GM18502 (cell line): ENCODE results near the gene PSMG4.

Source experiments
- ATAC-seq: cut with Tn5 transposase; IDR thresholded peaks from one replicate; pipeline ENCODE4 v1.9.1; 2021; ENCODE audit warnings: mild to moderate bottlenecking; ENCODE audit not compliant: unreplicated experiment, poor library complexity

PSMG4 gene, protein sequence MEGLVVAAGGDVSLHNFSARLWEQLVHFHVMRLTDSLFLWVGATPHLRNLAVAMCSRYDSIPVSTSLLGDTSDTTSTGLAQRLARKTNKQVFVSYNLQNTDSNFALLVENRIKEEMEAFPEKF

DNA sequence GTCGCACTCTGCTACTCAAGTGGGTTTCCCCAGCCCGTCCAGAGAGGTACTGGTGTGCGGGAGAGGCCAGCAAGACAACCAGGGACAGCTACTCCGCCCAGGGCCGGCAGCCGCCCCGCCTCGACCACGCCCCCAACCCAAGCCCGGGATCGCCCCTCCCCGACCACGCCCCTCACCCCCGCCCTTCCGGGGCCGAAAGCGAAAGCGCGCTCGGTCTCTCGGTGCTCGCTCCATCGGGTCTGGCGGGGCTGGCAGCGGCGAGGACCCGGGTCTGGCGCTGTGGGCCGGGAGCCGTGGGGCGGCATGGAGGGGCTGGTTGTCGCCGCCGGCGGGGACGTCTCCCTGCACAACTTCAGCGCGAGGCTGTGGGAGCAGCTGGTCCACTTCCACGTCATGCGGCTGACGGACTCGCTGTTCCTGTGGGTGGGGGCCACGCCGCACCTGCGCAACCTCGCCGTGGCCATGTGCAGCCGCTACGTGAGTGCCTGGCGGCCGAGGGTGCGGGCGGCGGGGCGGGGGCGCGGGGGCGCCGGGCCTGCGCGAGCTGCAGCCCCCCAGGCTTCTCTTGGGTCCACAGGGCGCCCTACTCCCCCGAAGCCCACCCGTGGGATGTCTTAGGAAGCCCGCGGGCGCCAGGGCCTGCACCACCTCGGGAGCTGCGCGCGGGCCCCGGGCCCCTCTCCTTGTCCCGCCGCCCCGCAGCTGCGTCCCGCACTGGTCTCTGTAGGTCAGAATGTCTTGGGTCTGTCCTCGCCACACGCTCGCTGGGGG is at the start of gene PSMG4:
TSS of gene PSMG4 (plus strand) at position 228 of the 771 bp plus-strand sequence. CDS start at position 304, 76 bp downstream.
- peak; percentile 80 for ATAC-seq

DNA sequence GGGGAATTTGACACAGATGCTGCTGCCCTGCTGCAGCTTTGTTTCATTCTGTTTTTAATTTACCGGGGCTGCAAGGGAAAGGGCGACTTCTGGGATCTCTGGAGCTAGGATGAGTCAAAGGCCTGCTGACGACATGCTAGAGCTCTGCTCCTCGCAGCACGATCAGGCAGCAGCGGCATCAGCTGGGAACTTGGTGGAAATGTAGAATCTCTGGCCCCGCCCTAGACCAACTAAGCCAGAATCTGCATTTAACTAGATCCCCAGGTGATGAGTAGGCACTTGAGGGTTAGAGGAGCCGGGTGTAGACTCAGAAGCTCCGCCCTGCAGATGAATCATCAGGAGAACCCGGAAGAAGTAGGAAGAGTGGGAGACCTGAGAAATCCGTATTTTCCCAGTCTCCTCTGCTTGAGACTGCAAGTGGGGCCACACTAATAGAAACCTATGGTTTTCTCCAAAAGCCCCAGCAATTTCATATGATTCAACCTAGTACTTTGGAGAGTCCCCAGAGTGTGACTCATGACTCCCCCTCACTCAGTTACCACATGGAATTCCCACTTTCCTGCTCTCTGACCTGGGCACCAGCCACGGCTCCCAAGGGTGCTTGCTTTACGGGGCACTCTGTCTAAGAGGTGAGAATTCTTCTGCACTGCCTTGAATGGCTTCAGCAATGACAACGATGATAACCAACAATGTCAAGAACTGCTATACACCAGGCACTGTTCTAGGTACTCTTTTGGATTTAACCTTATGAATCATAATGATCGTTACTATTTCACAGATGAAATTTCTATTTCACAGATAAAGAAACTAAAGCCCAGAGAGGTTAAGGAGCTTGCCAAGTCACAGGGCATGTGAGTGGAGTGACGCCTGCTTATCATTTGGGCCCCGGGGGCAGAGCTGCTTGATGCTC is 49.4 kb upstream of the PSMG4 start:
- peak; percentile 67 for ATAC-seq

DNA sequence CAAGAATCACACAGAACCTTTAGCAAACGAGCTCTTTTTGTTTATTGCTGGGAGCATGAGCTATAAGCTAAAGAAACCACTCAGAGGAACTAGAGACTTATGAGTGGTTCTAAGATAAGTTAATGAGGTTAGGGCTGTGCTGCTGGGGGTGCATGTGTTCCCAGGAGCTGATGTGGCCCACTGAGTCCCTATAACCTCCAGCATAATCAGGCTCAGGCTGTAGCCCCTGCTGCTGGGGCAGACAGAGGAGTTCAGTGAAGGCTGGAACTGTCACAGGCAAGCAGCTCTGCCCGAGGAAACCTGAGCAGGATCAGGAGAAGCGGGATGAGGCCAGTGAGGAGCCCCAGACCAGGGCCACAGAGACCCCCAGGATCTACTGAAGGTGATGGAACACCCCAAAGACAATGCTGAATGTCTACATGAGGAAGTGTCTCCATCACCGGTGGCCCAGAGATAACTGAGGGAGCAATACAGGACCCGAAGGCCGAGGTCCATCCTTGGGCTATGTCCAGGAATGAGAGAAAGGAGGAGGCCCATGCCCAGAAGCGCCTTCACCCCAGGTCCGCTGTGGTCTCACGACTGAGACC is 48.6 kb upstream of the PSMG4 start:
- ATAC-seq = peak; percentile 20

DNA sequence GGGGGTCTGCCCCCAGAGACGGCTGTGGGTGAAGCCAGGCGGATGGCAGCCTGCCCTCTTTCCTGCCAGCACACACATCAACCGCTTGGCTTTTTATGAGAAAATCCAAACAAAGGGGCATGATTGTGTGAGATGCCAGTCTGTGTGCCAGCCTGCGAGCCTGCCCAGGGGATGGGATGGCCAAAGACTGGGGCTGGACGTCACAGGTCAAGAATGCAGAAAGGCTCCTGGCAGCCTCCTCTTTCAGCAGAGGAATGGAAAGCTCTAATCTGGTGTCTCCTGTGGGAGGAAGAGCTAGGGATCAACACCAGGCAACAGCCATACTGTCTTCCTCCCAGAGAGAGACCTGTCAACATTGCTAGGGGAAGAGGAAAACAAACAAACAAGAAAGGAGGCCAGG is 47.1 kb upstream of the PSMG4 start:
- no peak for ATAC-seq

DNA sequence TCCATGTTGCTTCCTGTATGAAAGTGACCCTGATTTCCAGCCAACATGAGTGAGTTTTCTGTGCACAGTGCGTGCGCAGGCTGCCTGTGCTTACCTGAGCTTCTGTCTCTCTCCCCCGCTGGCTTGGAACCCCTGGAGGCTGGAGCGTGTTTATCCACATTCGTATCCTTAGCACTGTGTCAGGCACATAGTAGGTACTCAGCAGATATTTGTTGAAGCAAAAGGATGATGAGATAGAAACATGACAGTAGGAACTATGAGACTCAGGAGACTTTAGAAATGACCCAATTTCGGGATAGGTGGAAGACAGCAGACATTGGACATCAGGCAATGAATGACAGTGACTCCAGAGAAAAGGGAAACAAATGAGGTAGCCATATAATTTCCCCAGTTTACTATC is 46.5 kb upstream of the PSMG4 start:
- no peak for ATAC-seq

DNA sequence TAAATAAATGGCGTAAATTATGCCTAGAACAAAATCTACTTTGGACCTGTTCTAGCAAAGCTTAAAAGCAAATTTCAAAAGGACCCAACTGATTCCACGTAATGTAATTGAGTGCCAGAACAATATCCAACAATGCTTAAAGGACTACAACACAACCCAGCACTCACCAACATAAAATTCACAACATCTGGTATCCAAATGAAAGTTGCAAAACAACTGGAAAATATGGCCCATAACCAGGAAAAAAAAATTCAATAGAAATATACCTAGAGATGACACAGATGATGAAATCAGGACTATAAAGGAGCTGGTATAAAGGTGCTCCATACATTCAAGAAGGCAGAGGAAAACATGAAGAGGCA is 45.4 kb upstream of the PSMG4 start:
- no peak for ATAC-seq

DNA sequence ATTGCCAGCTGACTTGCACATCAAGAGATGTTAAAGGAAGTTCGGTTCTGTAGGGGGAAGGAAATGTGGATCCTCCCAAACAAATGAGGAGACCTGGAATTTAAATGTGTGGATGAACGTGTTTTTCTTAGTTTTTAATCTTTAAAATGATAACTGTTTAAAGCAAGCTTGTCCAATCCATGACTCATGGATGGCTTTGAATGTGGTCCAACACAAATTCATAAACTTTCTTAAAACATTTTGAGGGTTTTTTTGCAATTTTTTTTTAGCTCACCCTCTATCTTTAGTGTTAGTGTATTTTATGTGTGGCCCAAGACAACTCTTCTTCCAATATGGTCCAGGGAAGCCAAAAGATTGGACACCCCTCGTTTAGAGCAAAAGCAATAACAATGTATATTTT is 43.8 kb upstream of the PSMG4 start:
- ATAC-seq = no peak

DNA sequence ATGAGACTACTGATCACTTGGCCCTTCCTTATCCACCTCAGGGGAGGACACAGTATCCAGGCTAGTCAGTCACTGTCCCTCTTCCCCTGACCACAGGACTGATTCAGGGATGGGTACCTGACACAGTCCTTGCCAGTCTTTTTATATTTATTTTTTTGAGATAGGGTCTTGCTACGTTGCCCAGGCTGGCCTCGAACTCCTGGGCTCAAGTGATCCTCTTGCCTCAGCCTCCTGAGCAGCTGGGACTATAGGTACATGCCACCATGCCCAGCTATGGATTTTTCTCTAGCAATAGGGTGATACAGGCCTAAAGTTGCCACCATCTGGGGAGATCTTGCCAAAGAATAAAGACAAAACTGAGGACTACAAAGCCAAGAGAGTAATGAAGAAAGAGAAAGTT is 41.5 kb upstream of the PSMG4 start:
- ATAC-seq = no peak

DNA sequence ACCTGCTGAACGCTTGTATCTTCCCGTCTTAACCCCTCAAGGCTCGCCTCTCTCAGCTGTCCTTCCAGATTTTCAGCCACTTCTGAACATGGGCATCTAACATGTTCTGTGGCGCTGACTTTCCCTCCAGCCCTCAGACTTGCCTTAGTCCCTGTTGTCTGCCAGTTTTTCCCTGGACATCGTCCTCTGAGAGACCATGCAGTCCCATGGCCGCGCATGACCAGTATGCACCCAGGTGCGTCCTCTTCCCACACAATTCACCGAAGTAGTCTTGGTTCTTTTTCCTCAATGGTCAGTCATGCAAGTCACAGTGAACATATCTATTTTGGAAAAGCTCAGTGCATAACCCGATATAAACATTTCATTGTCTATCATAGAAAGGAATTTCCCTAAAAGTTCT is 40.5 kb upstream of the PSMG4 start:
- ATAC-seq = no peak

DNA sequence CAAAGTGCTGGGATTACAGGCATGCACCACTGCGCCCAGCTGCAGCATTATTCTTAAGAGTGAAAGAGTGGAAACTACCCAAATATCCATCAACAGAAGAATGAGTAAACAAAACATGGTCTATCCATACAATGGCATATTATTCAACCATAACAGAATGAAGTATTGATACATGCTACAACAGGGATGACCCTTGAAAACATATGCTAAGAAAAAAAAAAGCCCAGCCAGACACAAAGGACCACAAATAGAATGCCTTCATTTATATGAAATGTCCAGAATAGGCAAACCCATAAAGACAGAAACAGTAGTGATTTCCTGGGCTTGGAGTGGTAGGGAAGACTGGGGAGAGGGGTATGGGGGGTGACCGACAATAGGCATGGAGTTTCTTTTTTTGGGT is 38.4 kb upstream of the PSMG4 start:
- ATAC-seq = no peak

DNA sequence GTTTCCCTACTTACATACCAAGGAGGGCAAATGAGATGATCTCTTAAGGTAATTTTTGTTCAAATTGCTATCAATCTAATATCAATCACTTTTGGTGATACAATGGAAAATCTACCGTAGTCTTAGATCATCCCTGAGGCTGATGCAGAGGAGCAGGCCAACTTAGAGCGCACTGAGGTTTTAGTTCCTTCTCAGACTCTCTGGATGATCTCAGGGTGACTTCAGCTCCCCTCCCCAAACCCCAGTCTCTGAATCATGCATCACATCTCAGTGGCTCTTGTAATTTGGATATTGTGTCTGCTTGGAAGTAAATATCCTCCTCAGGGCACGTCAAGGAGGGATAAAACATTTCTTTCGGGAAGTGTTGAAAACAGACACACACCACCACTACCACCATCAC is 37.2 kb upstream of the PSMG4 start:
- no peak for ATAC-seq

DNA sequence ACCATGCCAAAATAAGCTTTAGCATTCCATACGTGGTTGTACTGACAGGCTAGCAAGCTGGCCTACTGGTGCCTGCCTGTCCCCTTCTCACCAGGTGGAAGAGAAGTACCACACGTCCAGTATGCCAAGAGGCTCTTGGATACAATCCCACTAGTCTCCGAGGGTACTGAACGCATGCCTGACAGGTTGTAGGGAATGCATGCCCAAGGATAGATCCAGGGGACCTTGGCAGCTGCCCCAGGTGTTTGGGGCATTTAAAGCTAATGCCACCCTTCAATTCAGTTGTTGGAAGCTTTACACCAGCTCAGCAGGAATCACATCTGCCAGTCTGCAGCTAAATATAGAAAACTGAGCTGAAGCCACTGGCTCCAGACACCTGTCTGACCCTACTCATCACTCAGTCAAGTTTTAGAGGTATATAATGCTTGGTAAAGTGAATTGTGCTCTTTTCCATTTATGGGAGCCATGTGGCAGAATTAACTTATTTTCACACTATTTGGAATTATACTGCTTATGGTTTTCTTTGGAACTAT is 36.2 kb upstream of the PSMG4 start:
- ATAC-seq = no peak

DNA sequence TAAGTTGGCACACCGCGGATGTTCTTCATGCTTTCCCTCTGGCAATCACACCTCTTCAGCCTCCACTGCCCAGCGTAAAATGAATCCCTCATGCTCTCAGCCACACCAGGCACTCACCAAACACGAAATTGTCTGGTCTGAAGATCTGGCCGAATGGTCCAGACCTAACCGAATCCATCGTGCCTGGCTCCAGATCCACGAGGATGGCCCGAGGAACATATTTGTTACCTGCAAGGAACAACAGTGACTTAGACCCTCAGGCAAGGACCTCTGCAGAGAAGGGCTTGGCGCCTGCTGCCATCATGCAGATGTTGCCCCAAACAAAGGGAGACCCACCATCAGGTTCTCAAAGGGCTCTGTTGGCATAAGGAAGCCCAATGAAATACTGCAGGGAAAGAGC is 32.7 kb upstream of the PSMG4 start:
- no peak for ATAC-seq

DNA sequence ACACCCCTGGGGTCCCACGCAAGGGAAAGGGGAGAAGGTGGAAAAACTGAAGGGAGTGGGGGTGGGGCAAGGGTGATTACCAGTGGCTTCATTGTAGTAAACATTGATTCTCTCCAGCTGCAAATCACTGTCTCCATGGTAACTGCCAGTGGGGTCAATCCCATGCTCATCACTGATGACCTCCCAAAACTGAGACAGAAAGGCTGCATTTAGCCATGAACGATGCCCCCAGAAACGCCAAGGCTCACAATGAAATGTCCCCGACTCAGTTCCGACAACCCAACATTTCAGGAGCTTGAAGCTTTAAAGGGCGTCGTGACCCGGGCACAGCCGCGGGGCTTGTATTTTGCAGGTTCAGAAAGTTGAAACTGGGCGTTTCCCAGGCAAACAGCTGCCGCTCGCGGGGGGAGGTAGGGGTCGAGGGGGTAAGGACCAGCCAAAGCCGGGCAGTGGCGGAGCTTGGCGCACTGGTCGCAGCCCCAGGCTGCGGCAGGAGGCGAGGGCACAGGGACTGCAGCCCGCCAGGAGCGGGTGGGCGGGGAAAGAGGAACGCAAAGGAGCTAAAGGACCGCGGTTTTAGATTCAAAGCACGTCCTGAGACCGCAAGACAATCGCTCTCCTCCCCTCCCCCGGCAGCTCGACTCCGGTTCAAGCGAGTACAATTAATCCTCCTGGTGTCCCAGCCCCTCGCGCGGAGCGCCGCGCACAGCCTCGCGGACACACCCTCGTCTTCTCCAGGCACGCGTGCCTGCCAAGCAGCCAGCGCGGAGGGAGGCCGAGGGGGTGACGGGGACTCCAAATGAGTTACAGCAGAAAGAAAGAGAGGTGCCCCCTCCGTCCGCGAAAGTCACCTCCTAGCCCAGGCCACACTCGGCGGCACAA is 32.0 kb upstream of the PSMG4 start:
- ATAC-seq = peak; percentile 34

DNA sequence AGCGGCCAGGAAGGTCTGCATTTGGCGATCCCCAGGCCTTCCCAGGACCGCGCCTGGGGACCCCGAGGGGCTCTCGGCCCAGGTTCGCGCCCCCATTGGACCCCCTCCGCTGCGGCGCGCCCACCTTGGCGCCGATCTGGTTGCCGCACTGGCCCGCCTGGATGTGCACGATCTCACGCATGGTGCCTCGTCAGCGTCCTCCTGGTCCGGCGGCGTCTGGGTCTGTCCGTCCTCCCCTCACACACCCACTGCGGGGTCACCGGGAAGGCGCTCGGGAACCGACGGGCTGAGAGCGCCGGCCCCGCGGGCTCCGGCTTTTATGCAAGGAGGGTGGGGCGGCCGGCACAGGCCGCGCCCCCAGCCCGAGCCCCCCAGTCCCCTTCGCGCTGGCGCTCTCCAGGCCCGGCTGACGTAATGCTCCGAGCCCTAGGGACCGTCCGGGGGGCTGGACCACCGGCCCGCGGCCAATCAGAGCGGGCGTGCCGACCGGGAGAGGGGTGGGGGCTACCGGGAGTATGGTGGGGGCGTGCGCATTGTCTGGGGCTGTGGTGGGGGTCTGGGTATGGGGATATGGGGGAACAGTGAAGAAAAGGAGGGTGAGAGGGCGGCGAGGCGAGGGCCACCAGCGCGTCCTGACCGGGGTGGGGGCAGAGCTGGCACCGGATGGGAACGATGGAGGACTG is 31.2 kb upstream of the PSMG4 start, which contains the start of gene TUBB2B:
TSS of gene TUBB2B (minus strand) at position 291 of the 683 bp plus-strand sequence. CDS start at position 181, 110 bp downstream.
- peak; percentile 39 for ATAC-seq

DNA sequence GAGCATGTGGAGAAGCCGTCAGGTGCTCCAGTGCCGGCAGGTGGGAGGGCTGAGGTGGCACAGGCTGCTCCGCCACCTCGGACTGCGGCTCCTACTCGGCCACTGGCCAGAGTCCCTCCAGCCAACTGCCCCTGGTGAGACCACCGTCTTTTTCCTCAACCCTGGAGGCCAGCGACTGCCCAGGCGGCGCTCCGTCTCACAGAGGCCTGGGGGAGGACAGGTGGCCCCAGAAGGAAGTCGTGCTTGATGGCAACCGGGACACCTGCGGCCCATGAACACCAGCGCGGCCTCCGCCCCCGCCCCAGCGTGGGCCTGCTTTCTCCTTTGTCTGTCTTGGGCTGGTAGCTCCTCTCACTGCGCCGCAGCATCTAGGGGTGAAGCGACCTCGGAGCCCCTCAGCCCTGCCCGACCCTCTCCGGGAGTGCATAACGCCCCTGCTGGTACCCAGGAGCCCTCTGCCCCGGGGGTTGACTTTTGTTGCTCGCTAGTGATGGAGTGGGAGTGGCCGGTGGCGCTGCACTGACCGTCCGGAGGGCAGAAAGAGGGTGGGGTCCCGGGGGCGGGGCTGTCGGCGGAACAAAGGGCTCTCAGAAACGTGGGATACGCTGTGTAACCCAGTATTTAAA is 30.6 kb upstream of the PSMG4 start:
- no peak for ATAC-seq

DNA sequence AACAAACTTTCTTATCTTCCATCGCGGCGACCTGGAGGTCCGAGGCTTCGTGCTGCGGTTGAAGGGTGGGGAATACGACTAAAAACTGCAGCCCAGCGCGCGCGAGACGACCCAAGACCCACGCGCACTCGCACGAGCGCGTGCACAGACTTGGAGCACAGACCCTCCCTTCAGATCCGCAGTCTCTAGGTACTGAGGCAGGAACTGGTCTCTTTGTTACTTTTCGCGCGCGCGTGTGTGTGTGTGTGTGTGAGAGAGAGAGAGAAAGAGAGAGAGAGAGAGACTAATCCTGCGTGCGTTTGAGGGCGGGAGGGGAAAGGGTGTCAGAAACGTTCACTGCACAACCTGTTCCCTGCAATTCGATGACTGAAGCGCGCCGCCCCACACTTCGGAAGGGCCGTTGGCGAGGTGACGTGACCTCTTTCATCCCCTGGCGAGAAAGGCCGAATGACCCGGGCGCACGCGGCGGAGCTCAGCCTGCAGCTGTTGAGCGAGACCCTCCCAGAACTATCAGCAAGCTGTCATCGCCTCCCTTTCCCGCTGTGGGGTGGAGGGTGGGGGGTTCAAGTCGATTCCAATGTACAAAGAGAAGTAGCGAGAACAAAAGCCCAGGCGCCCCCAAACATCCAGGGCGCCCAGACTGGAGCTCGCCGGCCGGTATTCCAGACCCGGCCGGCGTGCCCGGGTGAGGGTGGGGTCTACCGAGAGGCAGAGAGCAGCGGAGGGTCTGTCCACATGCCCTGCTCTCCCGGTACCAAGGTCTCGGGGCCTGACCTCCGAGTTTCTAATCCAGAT is 29.8 kb upstream of the PSMG4 start:
- no peak for ATAC-seq
